ENCODE measurements around the gene GABARAPL2.

GABARAPL2 gene, protein sequence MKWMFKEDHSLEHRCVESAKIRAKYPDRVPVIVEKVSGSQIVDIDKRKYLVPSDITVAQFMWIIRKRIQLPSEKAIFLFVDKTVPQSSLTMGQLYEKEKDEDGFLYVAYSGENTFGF

DNA sequence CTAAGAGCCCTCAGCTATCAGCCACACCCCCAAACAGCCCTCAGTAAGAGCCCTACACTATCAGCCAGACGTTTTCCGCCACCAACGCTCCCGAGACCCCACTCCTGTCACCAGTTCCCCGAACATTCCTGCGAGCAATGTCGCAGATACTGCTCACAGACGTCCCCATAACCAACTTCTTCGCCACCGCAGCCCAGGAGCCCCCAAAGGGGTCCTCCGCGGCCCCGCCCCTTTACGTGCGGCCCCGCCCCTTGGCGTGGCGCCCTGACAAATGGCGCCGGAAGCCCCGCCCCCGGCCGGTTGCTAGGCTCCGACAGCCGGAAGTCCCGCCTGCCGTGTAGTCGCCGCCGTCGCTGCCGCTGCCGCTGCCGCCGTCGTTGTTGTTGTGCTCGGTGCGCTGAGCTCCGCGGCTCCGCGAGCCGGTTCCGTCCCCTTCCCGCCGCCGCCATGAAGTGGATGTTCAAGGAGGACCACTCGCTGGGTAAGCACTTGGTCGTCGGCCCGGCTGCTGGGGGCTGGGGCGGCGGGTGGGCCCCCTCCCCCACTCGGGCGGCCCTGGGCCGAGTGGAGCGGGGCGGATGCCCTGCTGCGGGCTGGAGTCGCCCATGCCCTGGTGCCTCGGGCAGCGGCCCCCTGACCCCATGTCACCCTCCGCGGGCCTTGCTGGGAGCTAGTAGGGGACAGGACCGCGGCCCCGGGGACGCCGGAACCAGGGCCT is at the start of gene GABARAPL2:
Gene GABARAPL2 (plus strand): TSS at position 340 of the 718 bp plus-strand sequence. CDS start 108 bp downstream, at position 448.
- H3K27ac ChIP-seq (ENCODE audit: low read depth, low read length): peak within 1 kb of the TSS; percentile 56; the same call in 1 of the 2 replicates
- H3K36me3 ChIP-seq (ENCODE audit: control insufficient read depth, insufficient read depth, low read length): peaks cover 37% of the 10 kb centered on the region

DNA sequence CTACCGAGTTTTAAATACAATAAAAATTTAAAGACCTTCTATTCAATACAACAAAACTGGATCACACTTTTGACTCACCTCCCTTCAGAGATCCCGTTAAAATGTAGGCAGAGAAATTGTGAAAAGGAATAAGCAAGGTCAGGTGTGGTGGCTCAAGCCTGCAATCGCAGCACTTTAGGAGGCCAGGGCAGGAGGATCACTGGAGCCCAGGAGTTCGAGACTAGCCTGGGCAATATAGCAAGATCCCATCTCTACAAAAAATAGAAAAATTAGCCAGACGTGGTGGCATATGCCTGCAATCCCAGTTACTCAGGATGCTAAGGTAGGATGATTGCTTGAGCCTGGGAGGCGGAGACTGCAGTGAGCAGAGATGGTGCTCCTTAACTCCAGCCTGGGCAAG is 47.0 kb upstream of the GABARAPL2 start:
- H3K36me3 ChIP-seq (ENCODE audit: control insufficient read depth, insufficient read depth, low read length): no peaks in the 10 kb centered on the region
- no peaks in the 10 kb centered on the region for H3K9me3 ChIP-seq (ENCODE audit: control insufficient read depth, insufficient read depth, low read depth, low read length)
- H3K27ac ChIP-seq (ENCODE audit: low read depth, low read length): no peak overlapping the region
- no peak overlapping the region for H3K9ac ChIP-seq (ENCODE audit: low read length)
- no peaks in the 10 kb centered on the region for H3K27me3 ChIP-seq (ENCODE audit: control insufficient read depth, insufficient read depth, low read length)
- H3K4me1 ChIP-seq (ENCODE audit: control insufficient read depth, insufficient read depth, low read length): 0 out of 2 replicates have a peak, but pooled peaks cover 3% of the 10 kb centered on the region
- no peak overlapping the region for H3K4me3 ChIP-seq (ENCODE audit: low read depth, low read length)

More for the DNA sequence above, at the start of gene GABARAPL2:
- Histone ChIP-seq H3K4me1 (ENCODE audit: control insufficient read depth, insufficient read depth, low read length) (peaks cover 18% of the 10 kb centered on the region), H3K27me3 (ENCODE audit: control insufficient read depth, insufficient read depth, low read length) (no peaks in the 10 kb centered on the region), H3K9ac (ENCODE audit: low read length) (peak within 1 kb of the TSS; percentile 75), H3K4me3 (ENCODE audit: low read depth, low read length) (peak within 1 kb of the TSS; percentile 86), H3K9me3 (ENCODE audit: control insufficient read depth, insufficient read depth, low read depth, low read length) (no peaks in the 10 kb centered on the region)

DNA sequence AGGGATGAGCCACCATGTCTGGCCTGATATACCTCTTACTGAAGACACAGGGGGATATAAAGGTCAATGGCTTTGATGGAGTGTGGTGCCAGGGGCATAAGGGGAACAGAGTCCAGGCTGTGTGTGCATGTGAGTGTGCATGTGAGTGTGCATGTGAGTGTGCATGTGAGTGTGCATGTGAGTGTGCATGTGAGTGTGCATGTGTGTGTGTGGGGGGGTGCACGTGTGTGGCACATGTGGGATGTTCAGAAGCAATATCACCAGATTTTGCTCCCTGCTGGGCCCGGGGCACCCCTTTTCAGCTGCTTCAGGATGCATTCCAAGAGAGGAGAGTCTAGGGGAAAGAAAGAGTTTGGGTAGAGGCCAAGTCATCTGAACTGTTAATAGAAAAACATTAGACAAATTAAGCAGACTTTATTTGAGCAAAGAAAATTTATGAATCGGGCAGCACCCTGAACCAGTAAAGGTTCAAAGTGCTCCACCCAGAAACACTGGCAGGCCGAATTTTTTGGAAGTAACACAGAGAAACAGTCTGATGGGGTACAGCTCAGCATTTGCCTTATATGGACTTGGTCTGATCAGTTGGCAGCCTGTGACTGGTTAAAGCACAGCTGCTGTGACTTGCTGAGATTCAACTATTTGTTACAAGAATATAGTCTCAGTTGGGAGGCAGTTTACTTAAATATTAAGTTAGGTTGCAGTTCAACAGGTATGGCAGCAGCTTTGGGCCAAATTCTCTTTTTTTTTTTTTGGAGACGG is 40.0 kb upstream of the GABARAPL2 start:
- Histone ChIP-seq H3K9me3 (ENCODE audit: control insufficient read depth, insufficient read depth, low read depth, low read length) (no peaks in the 10 kb centered on the region), H3K4me3 (ENCODE audit: low read depth, low read length) (no peak overlapping the region), H3K9ac (ENCODE audit: low read length) (no peak overlapping the region), H3K27ac (ENCODE audit: low read depth, low read length) (no peak overlapping the region), H3K27me3 (ENCODE audit: control insufficient read depth, insufficient read depth, low read length) (no peaks in the 10 kb centered on the region), H3K4me1 (ENCODE audit: control insufficient read depth, insufficient read depth, low read length) (no peaks in the 10 kb centered on the region), H3K36me3 (ENCODE audit: control insufficient read depth, insufficient read depth, low read length) (no peaks in the 10 kb centered on the region)

DNA sequence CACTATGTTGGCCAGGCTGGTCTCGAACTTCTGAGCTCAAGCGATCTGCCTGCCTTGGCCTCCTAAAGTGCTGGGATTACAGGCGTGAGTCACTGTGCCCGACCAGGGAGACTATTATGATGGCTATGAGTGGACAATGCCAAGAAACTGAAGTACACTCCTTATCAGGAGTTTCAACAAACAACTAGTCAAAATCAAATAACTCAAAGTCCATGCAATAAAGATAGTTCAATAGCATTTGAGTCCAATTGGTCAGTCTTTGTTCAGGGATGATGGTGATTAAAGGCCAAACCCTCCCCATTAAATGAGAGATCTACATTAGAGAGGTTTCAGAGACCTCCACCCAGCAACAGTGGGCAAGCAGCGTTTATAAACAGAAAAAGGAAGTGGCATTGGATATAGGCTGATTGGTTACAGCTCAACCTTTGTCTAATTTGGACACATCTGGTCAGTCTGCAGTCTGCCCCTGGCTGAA is 38.3 kb upstream of the GABARAPL2 start:
- no peak overlapping the region for H3K4me3 ChIP-seq (ENCODE audit: low read depth, low read length)
- H3K27me3 ChIP-seq (ENCODE audit: control insufficient read depth, insufficient read depth, low read length): no peaks in the 10 kb centered on the region
- no peaks in the 10 kb centered on the region for H3K9me3 ChIP-seq (ENCODE audit: control insufficient read depth, insufficient read depth, low read depth, low read length)
- H3K4me1 ChIP-seq (ENCODE audit: control insufficient read depth, insufficient read depth, low read length): no peaks in the 10 kb centered on the region
- no peak overlapping the region for H3K27ac ChIP-seq (ENCODE audit: low read depth, low read length)
- H3K9ac ChIP-seq (ENCODE audit: low read length): no peak overlapping the region
- H3K36me3 ChIP-seq (ENCODE audit: control insufficient read depth, insufficient read depth, low read length): no peaks in the 10 kb centered on the region

DNA sequence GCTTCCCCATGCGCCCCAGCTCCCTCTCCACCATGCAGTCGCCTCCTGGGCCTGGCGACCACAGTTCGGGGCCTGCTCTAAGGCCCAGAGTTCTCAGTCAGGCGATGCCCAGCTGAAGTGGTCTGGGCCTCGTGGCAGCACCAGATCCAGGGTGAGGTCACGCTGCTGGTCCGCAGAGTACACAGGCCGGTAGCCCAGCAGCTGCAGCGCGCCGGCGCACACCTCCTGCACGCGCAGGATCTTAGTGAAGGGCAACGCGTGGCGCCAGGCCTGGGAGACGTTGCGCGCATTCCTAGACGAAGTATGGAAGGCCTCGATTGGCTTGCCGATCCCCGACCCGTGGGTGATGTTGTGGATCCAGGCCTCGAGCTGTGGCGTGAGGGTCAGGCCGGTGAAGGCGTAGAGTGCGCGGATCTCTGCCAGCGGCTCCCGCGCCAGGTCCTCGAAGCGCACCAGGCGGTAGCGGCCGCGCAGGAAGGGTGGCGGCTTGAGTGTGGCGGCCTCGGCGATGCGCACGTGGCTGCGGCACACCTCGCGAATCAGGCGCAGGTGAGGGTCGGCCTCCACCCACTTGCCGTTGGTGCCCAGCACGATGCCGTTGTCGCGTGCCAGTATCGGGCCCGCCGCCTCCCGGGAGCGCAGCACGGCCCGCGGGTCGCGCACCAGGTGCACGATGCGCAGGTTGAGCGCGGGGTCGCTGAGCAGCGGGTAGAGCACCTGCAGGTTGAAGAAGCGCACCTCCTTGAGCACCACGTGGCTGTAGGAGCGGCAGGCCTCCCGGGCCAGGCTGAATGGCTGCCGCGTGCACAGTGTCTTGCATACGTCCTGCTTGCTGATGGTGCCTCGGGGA is 36.9 kb upstream of the GABARAPL2 start:
- Histone ChIP-seq H3K4me3 (ENCODE audit: low read depth, low read length) (no peak overlapping the region), H3K4me1 (ENCODE audit: control insufficient read depth, insufficient read depth, low read length) (no peaks in the 10 kb centered on the region), H3K9ac (ENCODE audit: low read length) (no peak overlapping the region), H3K9me3 (ENCODE audit: control insufficient read depth, insufficient read depth, low read depth, low read length) (no peaks in the 10 kb centered on the region), H3K27me3 (ENCODE audit: control insufficient read depth, insufficient read depth, low read length) (no peaks in the 10 kb centered on the region), H3K27ac (ENCODE audit: low read depth, low read length) (no peak overlapping the region), H3K36me3 (ENCODE audit: control insufficient read depth, insufficient read depth, low read length) (no peaks in the 10 kb centered on the region)

DNA sequence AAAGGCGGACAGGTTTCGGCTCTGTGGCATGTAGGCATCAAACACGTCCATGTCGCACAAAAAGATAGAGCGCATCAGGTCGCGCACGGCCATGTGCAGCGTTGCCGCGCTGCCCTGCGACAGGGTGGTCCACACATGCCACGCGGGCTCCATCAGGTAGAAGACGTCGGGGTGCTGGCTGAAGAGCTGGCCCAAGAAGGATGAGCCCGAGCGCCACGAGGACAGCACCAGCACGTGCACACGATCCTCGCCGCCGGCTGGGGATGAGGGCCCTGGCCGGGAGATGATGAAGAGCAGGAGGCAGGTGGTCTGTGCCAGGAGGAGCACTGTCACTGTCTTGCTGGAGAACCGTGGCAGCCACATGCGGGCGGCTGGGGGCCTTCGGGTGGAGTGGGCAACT is 36.2 kb upstream of the GABARAPL2 start:
- no peaks in the 10 kb centered on the region for H3K9me3 ChIP-seq (ENCODE audit: control insufficient read depth, insufficient read depth, low read depth, low read length)
- no peak overlapping the region for H3K4me3 ChIP-seq (ENCODE audit: low read depth, low read length)
- H3K36me3 ChIP-seq (ENCODE audit: control insufficient read depth, insufficient read depth, low read length): no peaks in the 10 kb centered on the region
- no peak overlapping the region for H3K9ac ChIP-seq (ENCODE audit: low read length)
- no peak overlapping the region for H3K27ac ChIP-seq (ENCODE audit: low read depth, low read length)
- H3K4me1 ChIP-seq (ENCODE audit: control insufficient read depth, insufficient read depth, low read length): 0 out of 2 replicates have a peak, but pooled peaks cover 5% of the 10 kb centered on the region
- H3K27me3 ChIP-seq (ENCODE audit: control insufficient read depth, insufficient read depth, low read length): no peaks in the 10 kb centered on the region

DNA sequence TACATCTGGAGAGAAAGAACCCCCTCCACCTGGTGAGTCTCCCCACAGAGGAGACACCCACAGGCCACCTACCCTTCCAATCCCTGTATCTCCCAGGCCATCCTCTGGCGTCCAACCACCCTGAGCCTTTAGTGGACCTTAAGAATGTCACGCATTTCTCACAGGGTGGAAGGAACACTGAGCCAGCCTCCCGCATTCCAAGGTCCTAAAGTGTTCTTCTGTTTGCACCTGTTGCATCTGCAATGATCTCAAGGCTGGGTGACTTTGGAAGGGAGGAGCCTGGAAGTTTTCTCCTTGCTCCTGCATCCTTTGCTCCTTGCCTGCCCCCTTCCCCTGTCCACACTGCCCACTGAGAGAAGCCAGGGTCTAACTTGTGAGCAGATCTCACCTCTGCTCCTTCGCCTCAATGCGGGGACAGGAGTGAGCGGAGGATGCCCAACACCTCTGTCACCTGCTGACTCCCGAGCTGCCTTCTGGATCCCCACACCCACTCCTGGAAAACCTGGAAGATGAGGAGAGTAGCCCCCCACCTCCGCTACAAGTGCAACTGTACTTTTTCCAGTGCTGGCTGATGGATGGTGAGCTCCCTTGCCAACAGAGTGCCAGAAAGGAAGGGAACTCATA is 33.9 kb upstream of the GABARAPL2 start:
- Histone ChIP-seq H3K27ac (ENCODE audit: low read depth, low read length) (no peak overlapping the region), H3K9ac (ENCODE audit: low read length) (no peak overlapping the region), H3K4me1 (ENCODE audit: control insufficient read depth, insufficient read depth, low read length) (peaks cover 12% of the 10 kb centered on the region; the same call in 1 of the 2 replicates), H3K27me3 (ENCODE audit: control insufficient read depth, insufficient read depth, low read length) (no peaks in the 10 kb centered on the region), H3K36me3 (ENCODE audit: control insufficient read depth, insufficient read depth, low read length) (no peaks in the 10 kb centered on the region), H3K9me3 (ENCODE audit: control insufficient read depth, insufficient read depth, low read depth, low read length) (no peaks in the 10 kb centered on the region), H3K4me3 (ENCODE audit: low read depth, low read length) (no peak overlapping the region)

DNA sequence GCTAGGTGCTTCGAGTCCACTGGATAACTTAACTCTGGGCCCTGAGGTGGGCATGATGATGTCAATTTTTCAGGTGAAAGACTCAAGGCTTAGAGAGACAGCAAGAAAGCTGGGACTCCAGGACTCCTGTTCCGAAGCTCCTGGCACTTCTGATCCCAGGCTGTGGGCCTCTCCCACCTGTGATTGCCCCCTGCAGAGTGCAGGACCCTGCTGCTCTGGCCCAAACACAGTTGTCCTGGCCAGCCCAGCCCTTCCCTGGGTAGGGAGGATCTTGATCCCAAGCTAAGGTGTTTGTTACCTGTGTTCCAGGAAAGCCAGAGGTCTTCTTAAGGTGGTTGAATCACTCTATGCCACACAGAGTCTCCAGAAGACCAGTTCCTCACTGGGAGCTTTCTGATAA is 33.4 kb upstream of the GABARAPL2 start:
- Histone ChIP-seq H3K4me3 (ENCODE audit: low read depth, low read length) (no peak overlapping the region), H3K9me3 (ENCODE audit: control insufficient read depth, insufficient read depth, low read depth, low read length) (no peaks in the 10 kb centered on the region), H3K36me3 (ENCODE audit: control insufficient read depth, insufficient read depth, low read length) (no peaks in the 10 kb centered on the region), H3K9ac (ENCODE audit: low read length) (no peak overlapping the region), H3K4me1 (ENCODE audit: control insufficient read depth, insufficient read depth, low read length) (peaks cover 12% of the 10 kb centered on the region; the same call in 1 of the 2 replicates), H3K27ac (ENCODE audit: low read depth, low read length) (no peak overlapping the region), H3K27me3 (ENCODE audit: control insufficient read depth, insufficient read depth, low read length) (no peaks in the 10 kb centered on the region)

DNA sequence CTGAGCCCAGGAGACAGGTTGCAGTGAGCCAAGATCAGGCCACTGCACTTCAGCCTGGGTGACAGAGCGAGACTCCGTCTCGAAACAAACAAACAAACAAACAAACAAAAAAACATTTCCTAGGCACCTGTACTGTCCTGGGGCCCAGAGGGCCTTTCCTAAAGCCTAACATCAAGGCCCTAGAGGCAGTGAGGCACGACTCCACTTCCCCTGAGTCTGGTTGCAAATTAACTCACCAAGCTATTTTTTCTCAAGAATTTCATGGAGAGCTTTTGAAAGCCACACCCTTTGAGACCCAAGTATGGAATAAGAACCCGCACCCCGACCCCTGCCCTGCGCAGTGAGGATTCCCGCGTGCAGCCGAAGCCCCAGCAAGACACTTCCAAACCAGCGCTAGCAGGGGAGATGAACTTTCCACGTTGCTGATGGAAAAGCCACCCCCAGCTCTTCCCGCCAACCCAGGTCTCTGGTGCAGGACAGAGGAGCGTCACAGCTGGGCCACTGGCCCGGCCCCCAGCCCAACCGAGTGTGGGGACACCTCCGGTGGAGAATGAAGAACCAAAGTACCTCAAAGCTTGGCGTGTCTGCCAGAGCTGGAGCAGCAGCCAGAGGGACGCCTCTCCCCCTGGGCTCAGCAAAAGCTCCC is 31.5 kb upstream of the GABARAPL2 start:
- Histone ChIP-seq H3K9me3 (ENCODE audit: control insufficient read depth, insufficient read depth, low read depth, low read length) (no peaks in the 10 kb centered on the region), H3K9ac (ENCODE audit: low read length) (no peak overlapping the region), H3K36me3 (ENCODE audit: control insufficient read depth, insufficient read depth, low read length) (no peaks in the 10 kb centered on the region), H3K27me3 (ENCODE audit: control insufficient read depth, insufficient read depth, low read length) (no peaks in the 10 kb centered on the region), H3K4me3 (ENCODE audit: low read depth, low read length) (no peak overlapping the region), H3K27ac (ENCODE audit: low read depth, low read length) (no peak overlapping the region), H3K4me1 (ENCODE audit: control insufficient read depth, insufficient read depth, low read length) (peaks cover 12% of the 10 kb centered on the region; the same call in 1 of the 2 replicates)
